HG03378 (cell line): Measurements from ENCODE around the gene APEH.
A peak's percentile ranks its signal among the peaks of the same experiment; 100 is the strongest.

ENCODE experiments used
- ATAC-seq: cut with Tn5 transposase; IDR thresholded peaks from one replicate; pipeline ENCODE4 v1.9.1; 2021; ENCODE audit warnings: mild to moderate bottlenecking, moderate library complexity; ENCODE audit not compliant: unreplicated experiment

Gene APEH

GRCh38 chr3:49711489-49711888 is 37.3 kb downstream of the APEH start:
- no peak for ATAC-seq

GRCh38 chr3:49712166-49712565 is 38.0 kb downstream of the APEH start:
- ATAC-seq = no peak

- no peak for ATAC-seq
Measured at GRCh38 chr3:49712631-49713317, 38.6 kb downstream of the APEH start.

GRCh38 chr3:49713336-49714105 is 39.4 kb downstream of the APEH start:
- ATAC-seq = no peak

GRCh38 chr3:49714728-49715550 is 40.8 kb downstream of the APEH start:
- ATAC-seq = no peak

- no peak for ATAC-seq
Measured at GRCh38 chr3:49715611-49716121, 41.5 kb downstream of the APEH start.

GRCh38 chr3:49716169-49716568 is 42.0 kb downstream of the APEH start:
- no peak for ATAC-seq

- ATAC-seq = no peak
Measured at GRCh38 chr3:49716691-49717210, 42.6 kb downstream of the APEH start.

DNA sequence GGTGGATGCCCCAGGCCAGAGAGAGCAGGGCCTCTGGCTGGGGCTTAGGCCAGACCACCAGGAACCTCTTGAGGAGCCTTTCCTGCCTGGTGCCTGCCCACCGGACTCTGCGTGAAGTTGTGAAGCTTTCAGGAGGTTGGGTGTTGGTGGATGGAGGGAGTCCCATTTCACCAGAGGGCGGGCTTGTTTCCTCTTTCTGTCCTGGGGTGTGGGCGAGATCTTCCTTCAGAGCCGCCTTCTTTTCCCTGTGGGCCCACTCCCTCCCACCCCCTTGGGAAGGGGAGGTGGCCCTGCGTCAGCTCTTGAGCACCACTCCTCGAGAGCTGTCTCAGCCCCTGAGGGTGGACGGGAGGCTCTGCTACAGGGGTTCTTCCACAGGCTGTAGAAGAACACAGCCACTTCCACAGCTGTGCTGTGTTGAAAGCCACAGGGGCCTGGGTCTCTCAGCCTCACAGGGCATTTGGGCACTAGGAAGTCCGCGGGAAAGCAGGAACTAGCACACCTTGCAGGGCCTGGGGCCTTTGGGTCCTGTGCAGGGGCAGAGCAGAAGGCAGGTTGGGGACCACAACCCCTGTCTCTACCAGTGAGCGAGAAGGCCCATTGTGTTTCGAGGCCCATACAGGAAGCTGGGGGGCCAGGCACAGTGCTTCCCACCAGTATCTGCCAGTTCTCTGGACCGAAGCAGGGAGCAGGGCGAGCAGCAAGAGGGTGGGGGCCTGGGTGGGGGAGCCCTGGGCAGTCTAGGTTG is 43.2 kb downstream of the APEH start:
- ATAC-seq = no peak

- no peak for ATAC-seq
Measured at GRCh38 chr3:49717959-49718857, 44.1 kb downstream of the APEH start.

- ATAC-seq = no peak
Measured at GRCh38 chr3:49718858-49719213, 44.7 kb downstream of the APEH start.

- peak; percentile 45 for ATAC-seq
Measured at GRCh38 chr3:49719214-49719884, 45.2 kb downstream of the APEH start, which contains the start of gene AMIGO3. Gene AMIGO3, minus strand, starts transcription at chr3:49719684. Its CDS starts 219 bp downstream, at chr3:49719465.

GRCh38 chr3:49720855-49721595 is 46.9 kb downstream of the APEH start:
- no peak for ATAC-seq

DNA sequence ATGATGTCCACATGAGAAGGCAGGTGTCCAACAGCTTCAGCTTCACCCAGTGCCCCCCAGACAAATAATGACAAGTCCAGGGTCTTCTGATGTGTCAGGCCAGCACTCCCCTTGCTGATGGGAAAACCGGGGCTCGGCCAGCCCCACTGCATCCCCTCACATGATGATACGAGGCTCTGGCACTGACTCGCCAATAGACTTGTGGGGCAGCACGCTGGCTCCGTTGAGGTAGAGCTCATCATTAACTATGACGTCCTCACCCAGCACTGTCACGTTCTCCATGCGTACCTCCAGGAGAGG is 47.4 kb downstream of the APEH start:
- no peak for ATAC-seq

GRCh38 chr3:49721896-49722781 is 48.0 kb downstream of the APEH start:
- ATAC-seq = no peak

DNA sequence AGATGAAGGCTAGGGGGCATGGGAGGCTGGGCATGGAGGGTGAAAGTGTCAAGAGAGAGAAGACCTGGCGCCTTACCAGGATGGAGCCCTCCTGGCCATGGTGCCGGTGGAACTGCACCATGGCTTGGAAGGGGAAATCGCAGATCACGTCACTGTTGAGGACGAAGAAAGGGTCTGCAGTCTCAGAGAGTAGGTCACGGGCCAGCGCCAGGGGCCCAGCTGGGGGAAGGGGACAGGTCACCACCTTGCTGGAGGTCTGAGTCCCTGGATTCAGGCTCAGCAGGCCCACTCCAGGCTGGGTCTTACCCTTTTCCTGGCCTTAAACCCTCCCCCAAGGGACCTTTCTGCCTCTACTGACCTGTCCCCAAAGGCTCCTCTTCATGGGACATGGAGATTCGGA is 48.7 kb downstream of the APEH start:
- ATAC-seq = no peak

- no peak for ATAC-seq
Measured at GRCh38 chr3:49723296-49723627, 49.1 kb downstream of the APEH start.
